NCI-H1092 (cell line): ENCODE measurements around the gene COLEC12.
"Not testable (repeated sequence)": the region's sequence is repeated elsewhere in the genome, so short reads cannot be mapped to it uniquely, and the experiment has no call there.

Experiments used
- DNase-seq: peaks from one replicate; lab custom pipeline; 2025; lab: John Stamatoyannopoulos, UW

COLEC12 gene

DNA sequence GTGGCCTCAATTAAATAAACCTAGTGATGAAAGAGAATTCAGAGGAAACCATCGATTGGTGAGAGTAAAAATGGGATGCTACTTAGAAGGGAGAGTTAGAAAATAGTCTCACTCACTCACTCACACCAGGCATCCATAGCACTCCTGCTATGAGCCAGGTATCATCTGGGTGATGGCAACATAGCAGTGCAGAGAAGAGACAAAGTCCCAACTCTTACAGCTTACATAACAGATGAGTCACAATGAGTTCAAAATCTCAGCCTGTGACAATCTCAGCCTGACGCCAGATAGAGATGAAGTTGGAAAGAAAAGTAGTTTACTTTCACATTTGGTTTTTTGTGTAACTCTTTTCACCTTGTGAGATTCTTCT is 177.3 kb downstream of the COLEC12 start:
- DNase-seq, result no peak

DNA sequence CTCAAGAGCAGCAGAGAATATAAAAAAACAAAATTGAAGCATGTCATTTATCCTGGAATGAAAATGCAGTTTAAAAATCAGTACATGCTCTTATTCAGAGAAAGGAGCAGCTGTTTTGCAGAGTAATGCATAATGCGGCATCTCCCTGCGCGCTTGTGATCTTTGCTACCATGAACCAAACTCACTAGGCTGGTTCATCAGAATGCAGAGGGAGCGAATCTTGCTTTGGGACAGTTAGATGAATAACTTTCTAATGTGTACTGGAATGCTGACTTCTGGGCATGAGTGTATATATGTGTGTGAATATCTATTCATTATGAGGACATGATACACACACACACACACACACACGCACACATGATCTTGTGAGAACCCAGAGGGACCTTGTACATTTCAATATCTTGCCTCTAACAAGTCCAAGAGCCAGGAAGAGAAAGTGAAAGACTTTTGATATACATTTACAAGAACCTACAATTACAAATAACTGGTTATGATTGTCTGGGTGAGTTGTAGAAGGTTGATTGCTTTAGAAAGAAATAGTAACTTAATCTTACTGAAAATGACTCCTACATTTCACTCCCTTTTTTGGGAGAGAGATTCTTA is 178.5 kb downstream of the COLEC12 start:
- DNase-seq, result no peak

DNA sequence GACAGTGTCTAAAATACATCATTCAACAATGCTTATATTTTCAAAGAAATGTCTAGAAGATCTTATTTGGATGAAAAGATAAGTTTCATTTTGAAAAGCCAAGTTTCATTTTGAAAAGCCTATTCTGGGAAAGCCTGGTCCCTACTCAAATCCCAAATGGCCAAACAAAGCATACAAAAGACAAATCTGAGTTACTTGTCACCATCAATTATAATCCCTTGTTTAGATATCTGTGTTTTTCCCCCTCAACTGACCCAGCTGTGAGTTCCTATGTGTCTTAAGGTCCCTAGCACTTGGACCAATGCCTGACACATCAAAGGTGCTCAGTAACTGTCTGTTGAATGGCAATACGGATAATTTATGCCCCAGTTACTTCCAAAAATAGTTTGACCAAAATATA is 180.3 kb downstream of the COLEC12 start:
- no peak for DNase-seq

DNA sequence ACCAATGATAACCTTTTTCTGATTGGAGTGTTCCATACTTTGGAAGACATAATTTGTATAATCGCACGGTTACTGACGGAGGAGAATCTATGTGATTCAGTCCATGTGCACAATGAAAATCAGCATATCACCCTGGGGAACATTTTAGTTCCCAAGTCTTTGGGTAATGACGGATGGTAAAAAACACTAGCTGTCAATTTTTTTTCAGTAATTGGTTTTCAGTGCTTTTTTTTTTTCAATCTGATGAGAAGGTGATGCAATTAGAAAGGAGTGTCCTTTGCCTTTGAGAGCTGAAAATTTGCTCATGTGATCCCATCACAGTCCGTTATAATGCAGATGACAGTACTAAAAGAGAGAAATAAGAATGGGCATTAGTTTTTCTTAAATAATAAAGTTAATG is 180.8 kb downstream of the COLEC12 start:
- DNase-seq, result no peak

GRCh38 chr18:318791-319291 is 181.7 kb downstream of the COLEC12 start:
- no peak for DNase-seq

DNA sequence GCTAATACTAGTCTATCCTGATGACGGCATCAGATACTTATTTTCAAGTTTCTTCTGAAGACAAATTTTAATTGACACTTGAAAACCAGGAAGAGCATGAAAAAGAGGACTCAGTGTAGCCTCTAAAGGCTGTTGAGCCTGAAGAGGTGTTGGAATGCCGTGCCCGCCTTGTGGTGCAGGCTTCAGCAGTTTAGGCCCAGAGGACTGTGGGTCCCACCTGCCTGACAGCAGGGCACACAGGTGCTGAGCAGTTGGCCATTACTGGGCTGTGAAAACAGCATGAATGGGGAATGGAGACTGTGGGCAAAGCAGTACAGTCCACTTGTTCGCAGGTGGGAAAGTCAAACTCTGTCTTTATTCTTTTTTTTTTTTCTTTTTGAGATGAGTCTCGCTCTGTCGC is 182.9 kb downstream of the COLEC12 start:
- no peak for DNase-seq

DNA sequence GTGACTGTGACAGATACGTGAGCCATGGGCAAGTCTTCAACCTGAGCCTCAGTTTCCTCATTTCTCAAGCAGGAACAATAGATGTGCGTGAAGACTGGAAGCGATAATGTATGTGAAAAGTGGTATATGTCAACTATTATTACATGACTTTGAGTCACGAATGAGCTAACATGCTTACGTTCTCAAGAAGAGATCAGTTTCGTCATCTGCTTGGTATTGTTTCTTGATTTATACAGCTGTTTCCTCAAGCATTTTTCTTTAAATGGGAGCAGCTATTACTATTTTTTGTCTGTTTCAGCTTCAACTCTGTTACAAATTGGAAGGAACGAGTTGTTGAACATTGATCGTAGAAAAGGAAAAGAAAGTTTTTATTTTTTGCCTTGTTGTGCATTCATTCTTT is 184.1 kb downstream of the COLEC12 start:
- no peak for DNase-seq

DNA sequence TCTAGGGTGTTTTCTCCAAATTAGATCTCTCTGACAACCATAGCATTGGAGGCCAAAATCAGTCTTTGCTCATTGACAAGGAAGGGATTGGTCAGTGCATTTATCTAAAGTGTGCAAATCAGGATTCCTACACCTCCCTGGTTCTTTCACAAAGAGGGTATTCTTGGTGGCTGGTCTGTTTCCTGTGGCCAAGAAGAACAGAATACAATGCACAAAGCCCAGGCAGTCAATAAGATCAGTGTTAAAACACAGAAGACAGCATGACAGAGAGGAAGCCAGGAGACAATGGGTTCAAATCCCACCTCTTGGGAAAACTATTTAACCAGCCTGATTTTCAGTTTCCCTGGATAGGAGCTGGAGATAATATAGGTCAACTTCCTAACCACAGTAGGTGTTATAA is 186.6 kb downstream of the COLEC12 start:
- no peak for DNase-seq

DNA sequence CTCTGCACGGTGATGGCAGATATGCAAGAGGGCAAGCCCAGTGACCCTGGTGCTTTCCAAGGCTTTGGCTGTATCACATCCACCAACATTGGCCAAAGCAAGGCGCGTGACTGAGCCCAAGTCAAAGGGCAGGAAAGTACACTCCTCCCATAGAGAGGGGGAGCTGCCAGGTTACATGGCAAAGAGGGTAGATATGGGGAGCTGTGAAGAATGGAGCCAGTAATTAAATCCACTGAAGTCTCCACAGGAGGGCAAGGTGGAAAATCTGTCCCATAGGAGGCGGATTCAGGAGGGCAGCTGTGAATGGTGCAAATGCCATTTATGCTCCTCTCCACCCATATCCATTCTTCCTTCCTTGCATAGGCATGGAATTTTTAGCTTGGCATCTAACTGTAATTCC is 188.1 kb downstream of the COLEC12 start:
- DNase-seq, result no peak

DNA sequence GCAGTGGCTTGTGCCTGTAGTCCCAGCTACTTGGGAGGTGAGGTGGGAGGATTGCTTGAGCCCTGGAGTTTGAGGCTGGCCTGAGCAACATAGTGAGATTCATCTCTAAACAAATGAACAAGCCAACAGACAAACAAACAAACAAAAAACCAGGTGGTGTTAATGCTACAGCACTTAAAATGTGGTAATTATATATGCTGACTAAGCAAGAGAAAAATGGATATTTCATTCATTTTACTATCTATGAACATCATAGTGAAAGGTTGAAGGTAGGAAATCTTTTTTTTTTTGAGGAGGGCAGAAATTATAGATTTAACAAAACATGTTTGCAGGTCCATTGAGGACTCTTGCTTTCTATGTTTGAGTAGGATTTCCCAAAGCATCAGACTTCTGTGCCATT is 190.5 kb downstream of the COLEC12 start:
- no peak for DNase-seq

DNA sequence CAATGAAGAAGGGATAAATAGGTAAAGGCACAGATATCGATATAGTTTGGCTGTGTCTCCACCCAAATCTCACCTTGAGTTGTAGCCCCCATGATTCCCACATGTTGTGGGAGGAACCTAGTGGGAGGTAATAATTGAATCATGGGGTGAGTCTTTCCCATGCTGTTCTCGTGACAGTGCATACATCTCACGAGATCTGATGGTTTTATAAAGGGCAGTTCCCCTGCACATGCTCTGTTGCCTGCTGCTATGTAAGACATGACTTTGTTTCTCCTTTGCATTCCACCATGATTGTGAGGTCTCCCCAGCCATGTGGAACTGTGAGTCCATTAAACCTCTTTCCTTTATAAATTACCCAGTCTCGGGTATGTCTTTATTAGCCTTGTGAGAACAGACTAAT is 192.4 kb downstream of the COLEC12 start:
- DNase-seq, result not testable (repeated sequence)

DNA sequence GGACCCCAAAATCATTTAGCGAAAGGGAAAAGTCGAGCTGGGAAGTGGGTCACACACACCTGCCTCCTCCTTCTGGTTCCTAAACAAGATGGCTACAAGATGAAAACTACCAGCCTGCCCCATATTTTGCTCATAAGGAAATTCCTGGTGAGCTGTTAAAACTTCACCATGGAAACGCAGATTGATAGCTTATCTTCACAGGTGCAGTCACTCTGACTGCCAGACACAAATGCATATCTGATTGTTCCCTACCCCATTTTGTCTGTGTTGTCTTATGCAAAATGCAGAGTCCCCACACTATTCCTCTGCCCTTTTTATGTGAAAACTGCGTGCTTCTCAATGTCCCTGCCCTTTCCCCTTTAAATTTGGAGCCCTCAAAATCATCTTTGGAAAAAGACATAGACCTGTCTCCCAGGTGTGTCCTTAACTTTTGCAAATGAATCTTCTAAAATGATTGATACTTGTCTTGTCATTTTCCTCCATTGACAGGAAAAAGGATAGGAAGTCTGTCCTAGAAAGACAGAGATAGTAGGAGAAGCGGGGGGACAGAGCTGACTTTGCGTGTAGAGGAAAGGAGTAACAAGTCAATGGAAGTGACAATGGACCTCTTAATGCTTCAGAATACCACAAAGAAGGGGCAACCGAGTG is 193.8 kb downstream of the COLEC12 start:
- no peak for DNase-seq

DNA sequence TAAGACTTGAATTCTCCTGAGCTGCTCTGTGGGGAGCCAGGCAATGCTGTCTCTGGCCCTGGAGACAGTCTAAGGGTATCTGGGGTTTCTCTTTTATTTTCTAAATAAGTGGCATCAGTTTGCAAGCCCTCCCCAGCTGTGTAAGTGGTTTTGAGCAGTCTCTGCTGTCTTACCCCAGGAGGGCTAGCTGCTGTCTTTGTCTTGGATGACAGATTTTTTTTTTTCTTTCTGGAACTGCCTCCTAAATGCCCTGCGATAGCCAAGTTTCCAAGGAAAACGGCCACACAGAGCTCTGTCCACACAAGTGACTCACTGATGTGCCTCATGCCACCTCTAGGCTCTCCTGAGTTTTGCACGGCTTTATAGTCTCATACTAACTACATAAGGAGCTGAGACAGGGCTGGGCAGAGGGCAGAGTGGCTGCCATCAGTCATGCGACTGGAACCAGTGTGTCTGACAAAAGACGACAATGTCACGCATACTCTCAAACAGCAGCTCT is 195.4 kb downstream of the COLEC12 start:
- no peak for DNase-seq

- DNase-seq, result no peak
Observed at GRCh38 chr18:303607-304006, 196.9 kb downstream of the COLEC12 start.

DNA sequence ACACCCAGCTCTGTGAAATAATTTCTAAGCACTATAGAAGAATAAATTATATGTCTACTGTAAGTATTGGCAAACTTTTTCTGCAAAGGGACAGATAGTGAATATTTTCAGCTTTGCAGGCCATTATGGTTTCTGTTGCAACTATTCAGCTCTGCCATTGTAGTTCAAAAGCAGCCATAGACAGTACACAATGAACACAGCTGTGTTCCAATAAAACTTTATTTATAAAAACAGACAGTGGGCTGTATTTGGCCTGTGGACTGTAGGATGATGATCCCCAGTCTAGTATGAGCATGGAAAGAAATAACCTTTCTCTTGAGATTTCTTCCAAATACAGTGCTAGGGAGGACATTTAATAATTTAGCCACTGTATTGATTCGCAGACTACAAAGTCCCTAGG is 197.5 kb downstream of the COLEC12 start:
- DNase-seq, result no peak

DNA sequence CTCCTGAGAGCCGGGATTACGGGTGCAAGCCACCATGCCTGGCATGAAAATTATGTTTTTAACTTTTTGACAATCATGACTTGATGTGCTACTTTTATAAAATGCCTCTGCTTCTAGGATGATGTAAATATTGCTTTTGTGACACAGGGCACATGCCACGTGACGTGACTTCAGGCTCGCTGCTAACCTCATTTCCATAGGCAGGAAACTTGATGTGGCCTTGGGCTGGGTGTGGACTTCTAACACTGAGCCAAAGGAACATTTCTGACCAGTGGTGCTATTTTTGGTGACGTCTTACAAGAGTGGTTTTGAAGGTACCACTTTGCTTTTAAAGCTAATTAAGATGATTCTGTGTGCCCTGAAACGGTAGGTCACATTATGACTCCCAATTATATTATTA is 198.4 kb downstream of the COLEC12 start:
- DNase-seq, result no peak

GRCh38 chr18:297936-298335 is 202.6 kb downstream of the COLEC12 start:
- DNase-seq, result no peak

DNA sequence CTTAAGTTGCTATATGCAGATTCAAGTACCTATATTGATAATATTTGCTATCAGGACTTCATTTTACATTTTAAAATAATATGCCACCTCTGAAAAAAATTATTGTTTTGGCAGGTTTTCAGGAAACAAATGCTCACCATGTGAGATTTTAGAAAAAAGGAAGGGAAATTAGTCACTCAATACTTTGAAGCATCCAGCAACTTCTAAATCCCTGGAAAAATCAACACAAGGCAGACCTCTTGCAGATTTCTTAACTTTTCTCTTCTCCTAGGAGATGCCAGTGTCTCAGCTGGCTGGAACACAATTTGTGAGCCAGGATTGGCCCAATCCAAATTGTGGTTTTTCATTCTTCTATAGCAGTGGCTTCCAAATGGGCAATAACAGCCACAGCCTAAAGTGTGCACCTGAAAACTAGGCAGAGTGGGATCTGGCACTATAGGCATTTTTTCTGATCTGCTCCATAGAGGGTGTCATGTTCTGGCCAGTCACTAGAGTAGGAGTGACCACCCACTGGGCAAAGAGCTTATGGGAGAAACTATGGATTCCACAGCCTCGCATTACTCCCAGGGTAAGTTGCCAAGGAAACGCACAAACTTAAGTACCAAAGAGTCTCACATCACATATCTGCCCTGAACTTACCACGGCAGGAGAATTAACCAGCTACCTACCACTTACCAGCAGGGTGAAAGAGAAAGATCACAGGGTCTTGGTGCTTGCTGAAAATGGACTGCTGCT is 204.6 kb downstream of the COLEC12 start:
- DNase-seq, result no peak

GRCh38 chr18:294566-294965 is 205.9 kb downstream of the COLEC12 start:
- no peak for DNase-seq

DNA sequence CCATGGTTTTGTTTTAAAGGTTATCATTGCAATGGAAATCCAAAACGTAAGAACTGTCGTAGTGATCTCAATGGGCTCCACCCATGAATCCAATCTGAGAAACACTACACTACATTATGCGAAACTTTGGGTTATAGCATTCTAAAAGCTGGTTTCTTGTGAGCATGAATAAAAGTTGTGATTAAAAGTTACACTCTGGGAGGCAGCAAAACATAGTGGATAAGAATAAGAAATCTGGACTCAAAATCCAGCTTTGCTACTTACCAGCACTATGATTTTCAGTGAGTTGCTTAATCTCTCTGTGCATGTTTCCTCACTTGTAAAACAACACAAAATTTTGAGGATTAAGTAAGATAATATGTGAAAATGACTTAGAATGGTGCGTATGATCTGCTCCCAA is 207.0 kb downstream of the COLEC12 start:
- no peak for DNase-seq

- no peak for DNase-seq
Observed at GRCh38 chr18:292271-292670, 208.2 kb downstream of the COLEC12 start.

DNA sequence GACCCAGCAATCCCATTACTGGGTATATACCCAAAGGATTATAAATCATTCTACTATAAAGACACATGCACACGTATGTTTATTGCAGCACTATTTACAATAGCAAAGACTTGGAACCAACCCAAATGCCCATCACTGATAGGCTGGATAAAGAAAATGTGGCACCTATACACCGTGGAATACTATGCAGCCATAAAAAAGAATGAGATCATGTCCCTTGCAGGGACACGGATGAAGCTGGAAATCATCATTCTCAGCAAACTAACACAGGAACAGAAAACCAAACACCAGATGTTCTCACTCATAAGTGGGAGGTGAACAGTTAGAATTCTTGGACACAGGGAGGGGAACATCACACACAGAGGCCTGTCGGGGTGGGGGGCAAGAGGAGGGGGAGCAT is 210.5 kb downstream of the COLEC12 start:
- not testable (repeated sequence) for DNase-seq

- DNase-seq, result no peak
Observed at GRCh38 chr18:289026-289425, 211.5 kb downstream of the COLEC12 start.
